HK-2 (cell line): ENCODE data around the gene CAMK2G.
A peak's percentile ranks its signal among the peaks of the same experiment; 100 is the strongest.

ENCODE experiments used
- DNase-seq: peaks from one replicate; pipeline ENCODE4 v3.0.0-alpha.2; 2018; ENCODE audit not compliant: unreplicated experiment

CAMK2G gene

DNA sequence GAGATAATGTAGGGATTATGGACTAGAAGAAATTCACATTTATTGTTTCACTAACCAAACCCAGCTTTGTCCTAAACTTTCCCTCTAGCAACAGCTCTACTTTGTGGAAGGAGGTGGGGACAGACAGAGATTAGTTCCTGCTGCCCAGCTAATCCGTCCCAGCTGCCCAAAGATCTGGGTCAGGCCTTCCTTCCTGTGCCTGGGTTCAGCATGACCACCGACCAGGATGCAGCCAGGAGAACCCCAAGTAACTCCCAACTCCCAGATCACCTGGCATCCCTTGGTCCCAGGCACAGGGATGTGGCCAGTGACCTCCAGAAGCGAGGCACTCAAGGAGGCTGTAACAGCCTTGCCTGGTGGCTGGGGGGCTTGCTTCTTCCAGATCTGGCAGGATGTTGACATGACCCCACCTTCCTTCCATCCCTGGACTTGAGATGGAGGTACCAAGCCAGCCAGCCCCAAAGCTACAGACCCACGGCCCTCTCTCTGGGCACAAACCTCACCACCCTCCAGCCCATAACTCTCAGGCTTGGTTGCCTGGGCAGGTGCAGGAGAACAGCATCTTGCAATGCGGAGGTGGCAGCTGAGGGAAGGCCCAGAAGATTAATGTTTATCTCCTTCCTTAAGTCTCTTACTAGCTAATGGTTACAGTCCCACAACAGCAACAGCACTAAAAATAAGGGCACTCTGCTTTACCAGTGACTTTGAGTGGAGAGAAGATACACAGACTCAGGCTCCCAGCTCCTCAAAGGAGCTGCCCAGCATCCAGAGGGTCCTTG lies 11.1 kb downstream of the CAMK2G start:
- DNase-seq: no peak

GRCh38 chr10:73862011-73862410 lies 12.3 kb downstream of the CAMK2G start:
- DNase-seq: no peak

- DNase-seq: no peak
Observed at GRCh38 chr10:73859784-73860491, 14.4 kb downstream of the CAMK2G start.

DNA sequence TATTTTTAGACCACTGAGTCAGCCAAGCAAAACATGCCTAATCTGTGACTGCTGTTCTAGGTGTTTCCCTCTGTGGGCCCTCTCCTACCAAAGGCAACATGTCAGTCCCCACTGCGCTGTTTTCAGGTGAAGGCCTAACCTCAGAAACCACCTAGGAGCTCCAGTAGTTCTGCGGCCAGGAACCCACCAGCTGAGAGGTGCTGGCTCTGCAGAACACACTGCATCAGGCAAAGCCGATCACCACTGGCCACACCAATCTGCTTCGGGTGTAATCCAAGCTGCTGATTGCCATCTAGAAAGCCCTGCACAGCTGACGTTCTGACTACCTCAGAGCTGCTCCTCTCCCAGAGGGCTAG lies 14.9 kb downstream of the CAMK2G start:
- DNase-seq: no peak

GRCh38 chr10:73858750-73859427 lies 15.5 kb downstream of the CAMK2G start:
- DNase-seq: no peak

DNA sequence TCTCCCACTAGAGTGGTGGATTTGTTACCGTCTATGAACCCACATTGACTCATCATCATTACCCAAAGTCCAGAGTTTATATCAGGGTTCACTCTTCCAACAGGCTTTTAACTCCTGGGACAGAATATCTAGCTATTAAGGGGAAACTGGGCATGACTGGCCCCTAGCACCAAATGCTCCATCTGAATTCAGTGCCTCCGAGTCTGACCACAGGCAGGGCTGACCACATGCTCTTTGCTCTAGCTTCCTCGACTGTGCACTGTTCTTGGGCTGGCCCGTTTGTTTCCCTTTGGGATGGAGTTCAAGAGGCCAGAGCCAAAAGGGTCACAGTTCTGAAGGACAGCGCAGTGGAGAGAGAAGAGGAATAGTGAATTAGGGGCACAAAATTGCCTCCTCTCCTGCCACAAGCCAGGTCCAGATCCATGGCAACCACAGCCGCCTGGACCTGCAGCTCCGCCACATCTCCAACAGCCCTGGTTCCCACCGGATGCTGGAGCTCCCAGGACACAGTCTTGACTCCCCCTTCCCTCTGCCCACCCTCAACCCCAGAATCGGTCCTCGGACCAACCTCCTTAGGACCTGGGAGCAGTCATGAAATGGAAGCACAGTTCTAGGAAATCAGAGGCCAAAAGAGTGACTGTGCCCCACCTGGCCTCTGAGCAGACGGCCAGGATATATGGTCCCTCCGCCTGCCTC lies 16.2 kb downstream of the CAMK2G start:
- DNase-seq: no peak

DNA sequence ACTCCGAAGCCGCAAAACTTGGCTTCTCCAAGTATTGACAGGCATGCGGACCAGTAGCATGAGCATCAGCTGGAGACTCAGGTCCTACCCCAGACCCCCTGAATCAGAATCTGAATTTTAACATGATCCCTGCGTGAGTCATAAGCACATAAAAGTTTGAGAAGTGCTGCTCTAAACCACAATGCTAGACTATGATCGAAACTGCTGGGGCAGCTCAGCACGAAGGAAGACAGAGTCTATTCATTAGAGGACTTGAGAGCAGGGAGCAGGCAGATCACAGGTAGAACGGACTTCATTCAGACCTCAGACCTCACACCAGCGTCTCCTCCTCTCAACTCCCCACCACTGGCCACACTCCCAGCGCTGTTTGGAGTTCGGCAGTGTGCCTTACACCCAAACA lies 16.9 kb downstream of the CAMK2G start:
- no peak for DNase-seq

- DNase-seq: no peak
Observed at GRCh38 chr10:73856261-73856660, 18.1 kb downstream of the CAMK2G start.

GRCh38 chr10:73855413-73855812 lies 18.9 kb downstream of the CAMK2G start:
- DNase-seq: no peak

DNA sequence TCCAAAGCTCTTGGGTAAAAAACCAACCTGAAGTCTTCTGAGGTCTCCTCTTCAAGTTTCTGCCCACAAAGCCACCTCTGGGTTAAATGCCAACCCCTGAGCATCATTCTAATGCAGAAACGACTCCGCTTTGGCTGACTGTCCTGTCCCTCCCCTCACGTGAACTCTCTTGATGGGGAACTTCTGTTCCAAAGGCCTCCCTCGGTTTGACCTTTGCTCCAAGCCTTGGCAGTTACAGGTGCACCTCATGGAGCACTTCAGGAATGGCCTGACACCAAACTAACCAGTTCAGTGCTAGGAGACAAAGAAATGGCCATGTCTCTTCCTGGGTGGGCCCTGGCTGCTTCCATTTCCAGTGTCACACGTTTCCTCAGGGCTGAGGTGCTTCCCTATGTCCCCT lies 20.0 kb downstream of the CAMK2G start:
- no peak for DNase-seq

GRCh38 chr10:73853196-73853595 lies 21.2 kb downstream of the CAMK2G start:
- DNase-seq: no peak

- no peak for DNase-seq
Observed at GRCh38 chr10:73850863-73851461, 23.4 kb downstream of the CAMK2G start.

DNA sequence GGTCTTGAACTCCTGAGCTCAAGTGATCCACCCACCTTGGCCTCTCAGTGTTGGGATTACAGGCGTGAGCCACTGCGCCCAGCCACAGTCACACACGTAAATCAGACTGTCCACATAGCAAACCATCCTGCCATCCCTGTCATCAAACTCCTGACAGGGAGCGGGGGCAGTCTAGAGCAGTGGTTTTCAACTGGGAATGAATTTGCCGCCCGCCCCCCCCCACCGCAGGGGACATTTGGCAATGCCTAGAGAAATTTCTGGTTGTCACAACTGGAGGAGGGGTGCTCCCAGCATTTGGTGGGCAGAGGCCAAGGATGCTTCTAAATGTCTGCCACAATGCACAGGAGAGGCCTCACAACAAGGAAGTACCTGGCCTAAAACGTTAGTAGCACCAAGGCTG lies 24.1 kb downstream of the CAMK2G start:
- DNase-seq: no peak

DNA sequence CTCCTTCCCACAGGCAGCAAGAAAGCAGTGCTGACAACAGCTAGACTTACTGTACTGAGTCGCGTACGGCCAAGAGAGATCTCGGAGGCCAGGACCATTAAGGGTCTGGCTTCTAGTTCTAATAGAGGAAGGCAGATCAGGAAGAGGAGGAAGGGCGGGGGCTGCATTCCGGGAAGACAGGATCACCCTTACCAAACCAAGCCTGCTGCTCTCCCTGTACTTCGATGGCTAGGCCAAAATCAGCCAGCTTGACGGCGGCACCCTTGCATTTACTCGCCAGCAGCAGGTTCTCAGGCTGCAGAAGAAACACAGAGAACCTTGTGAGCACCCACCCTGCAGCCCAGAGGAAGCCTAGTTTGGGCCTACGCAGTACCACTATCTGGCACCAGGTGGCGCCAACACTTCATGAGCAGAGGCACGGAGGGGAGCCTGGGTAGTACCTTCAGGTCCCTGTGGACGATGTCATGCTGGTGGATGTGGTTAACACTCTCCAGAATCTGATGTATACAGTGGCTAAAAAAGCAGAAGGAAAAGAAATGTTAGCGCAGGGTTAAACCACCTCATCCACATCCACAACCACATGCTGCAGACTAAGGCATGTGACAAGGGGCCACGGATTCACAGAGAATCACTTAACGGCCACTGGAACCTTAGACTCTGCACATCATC lies 25.4 kb downstream of the CAMK2G start:
- peak; percentile 87 for DNase-seq

GRCh38 chr10:73847031-73847430 lies 27.3 kb downstream of the CAMK2G start:
- no peak for DNase-seq

DNA sequence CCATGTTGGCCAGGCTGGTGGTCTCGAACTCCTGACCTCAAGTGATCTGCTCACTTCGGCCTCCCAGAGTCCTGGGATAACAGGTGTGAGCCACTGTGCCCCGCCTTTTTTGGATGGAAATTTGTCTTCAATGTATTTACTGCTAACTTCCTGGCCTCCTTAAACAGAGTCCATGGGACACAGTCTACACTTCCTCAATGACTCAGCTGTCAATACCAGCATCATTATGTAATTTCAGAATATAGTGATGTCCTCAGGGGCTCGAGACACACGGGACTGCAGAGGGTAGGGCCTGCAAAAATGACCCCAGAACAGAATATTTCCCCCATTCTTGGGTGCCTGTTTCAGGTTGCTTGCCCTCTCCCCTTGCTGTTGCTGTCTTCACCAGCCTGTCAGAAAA lies 31.1 kb downstream of the CAMK2G start:
- no peak for DNase-seq

DNA sequence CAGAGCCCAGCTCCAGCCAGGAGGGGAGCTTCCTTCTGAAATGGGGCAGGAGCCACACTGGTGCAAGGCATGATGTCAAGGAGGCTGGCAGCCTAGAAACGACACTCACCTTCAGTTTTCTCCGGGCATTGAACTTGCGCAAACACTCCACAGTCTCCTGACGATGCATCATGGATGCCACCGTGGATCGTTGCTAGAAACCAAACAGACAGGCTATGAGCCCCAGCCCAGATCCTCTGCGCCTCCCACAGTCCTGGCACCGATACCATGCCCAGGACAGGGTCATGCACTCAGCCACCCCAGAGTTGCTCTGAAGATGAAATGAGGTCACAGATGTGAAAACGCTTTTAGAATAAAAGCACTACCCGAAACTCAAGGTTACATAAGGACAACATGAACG lies 32.0 kb downstream of the CAMK2G start:
- DNase-seq: no peak

DNA sequence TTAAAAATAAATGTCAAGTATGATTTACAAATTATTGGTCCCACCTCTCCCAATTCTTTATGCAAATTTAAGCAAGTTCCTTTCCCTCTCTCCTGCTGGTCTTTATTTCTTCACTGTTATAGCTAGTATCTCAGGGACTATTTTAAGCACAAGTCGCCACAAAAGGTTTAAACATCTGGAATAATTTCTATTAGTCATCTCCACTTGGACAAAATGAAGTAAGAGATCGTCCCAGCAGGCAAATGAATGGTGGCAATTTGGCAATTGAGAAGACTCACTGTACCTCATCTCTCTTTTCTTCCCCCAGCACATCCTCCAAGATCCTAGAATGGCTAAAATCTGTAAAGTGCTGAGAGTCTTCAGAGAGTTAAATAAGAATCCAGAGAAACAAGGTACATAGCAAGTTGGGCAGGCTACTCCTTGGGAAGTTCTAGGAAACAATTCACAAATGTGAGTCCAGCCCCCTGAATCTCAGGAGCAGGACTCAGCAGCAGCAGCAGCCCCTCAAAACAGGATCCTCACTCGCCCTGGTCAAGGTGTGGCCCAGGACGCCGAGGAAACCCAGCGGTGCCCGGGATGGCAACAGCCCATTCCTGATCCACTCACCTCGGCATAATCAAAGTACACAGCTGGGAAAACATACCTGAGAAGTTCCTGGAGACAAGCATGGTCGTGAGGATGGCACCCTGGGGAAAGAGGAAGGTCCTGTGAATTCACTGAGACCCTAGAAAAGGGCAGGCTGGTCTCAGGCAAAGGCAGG lies 32.6 kb downstream of the CAMK2G start:
- no peak for DNase-seq

- DNase-seq: no peak
Observed at GRCh38 chr10:73841061-73841421, 33.3 kb downstream of the CAMK2G start.

GRCh38 chr10:73840403-73841060 lies 33.8 kb downstream of the CAMK2G start:
- DNase-seq: no peak
